Chondrocyte (in vitro differentiated cells): ENCODE results near the gene DLGAP4. TPM values are rescaled to one million over a fixed set of nuclear protein-coding genes. Genes with fewer than 3 reads are reported as not detected.
A peak's percentile ranks its signal among the peaks of the same experiment; 100 is the strongest.

Experiments used
- DNase-seq: peaks from one replicate; pipeline ENCODE4 v3.0.0; 2021; ENCODE audit warnings: mixed read lengths, low spot score
- H3K27ac Mint-ChIP-seq: one replicate; pipeline ENCODE4 v1.8.0; 2021; ENCODE audit warnings: mild to moderate bottlenecking, moderate library complexity, mixed read lengths; ENCODE audit not compliant: unreplicated experiment
- H3K27me3 Mint-ChIP-seq: 2 replicates; pipeline ENCODE4 v1.8.0; 2021; ENCODE audit warnings: low read depth, mixed read lengths
- H3K36me3 Mint-ChIP-seq: 2 replicates; pipeline ENCODE4 v1.8.0; 2021; ENCODE audit warnings: low read depth, mixed read lengths
- H3K4me1 Mint-ChIP-seq: 2 replicates; pipeline ENCODE4 v1.8.0; 2021; ENCODE audit warnings: low read depth, mild to moderate bottlenecking, mixed read lengths
- H3K4me3 Mint-ChIP-seq: one replicate; pipeline ENCODE4 v1.8.0; 2021; ENCODE audit warnings: mild to moderate bottlenecking, moderate library complexity, mixed read lengths; ENCODE audit not compliant: unreplicated experiment
- H3K9me3 Mint-ChIP-seq: 2 replicates; pipeline ENCODE4 v1.8.0; 2021; ENCODE audit warnings: low read depth, mixed read lengths
- CTCF ChIP-seq: fragments of 200-600 bp; sonication (generic); IDR thresholded peaks from 2 replicates; pipeline ENCODE4 v1.5.0; 2021; ENCODE audit warnings: antibody characterized with exemption, mild to moderate bottlenecking, moderate library complexity
- total RNA-seq: library from RNA; stranded (reverse); gene quantifications from 3 replicates; pipeline ENCODE4 v1.2.1, GENCODE V29; 2021

Gene DLGAP4
- total RNA-seq, 1 donor from 2014 or later, result 161 TPM

- Mint-ChIP-seq H3K36me3 (peaks cover 2% of the 10 kb centered on the region), H3K27me3 (no peaks in the 10 kb centered on the region), H3K27ac (peak overlapping the region; percentile 74), H3K4me1 (peaks cover 36% of the 10 kb centered on the region), H3K4me3 (peak overlapping the region; percentile 54), H3K9me3 (no peaks in the 10 kb centered on the region)
- no peak for TF ChIP-seq CTCF
- DNase-seq, result peak; percentile 95
Observed at GRCh38 chr20:36460648-36461599, 154.8 kb downstream of the DLGAP4 start.

DNA sequence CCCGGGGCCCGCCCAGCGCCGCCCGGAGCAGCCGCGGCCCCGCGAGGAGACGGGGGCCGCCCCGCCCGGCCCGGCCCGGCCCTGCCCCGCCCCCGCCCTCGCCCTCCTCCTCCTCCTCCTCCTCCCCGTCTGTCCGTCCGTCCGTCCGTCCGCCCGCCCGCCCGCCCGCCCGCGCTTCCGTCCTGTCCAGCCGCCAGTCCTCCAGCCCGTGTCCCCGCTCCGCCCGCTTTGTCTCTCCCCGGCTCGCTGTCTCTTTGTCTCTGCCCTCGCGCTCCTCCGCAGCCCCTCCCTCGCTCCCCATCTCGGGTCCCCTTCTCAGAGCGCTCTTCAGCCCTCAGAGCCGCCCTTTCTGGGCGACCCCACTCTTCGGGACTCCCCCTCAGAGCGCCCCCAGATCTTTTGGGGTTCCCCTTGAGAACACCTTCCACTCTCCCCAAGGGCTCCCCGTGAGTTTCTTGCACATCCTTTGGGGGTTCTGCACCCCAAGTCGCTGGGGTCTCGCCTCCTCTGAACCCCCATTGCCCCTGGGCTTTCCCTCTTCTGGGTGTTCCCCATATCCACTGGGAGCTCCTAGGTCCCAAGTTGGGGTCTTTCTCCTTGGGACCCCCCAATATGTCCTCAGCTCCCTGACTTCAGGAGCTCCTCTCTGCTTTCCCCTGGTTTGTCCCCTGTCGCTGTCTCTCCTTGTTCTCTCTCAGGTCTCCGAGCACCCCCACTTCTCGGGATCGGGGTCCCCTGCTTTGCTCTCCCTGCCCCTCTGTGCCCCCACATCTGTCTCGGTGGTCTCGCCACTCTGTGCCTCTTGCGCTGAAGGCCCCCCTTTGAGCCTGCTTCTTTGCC, 155.7 kb downstream of the DLGAP4 start:
- peak overlapping the region; percentile 98 for H3K4me3 Mint-ChIP-seq
- TF ChIP-seq CTCF, result no peak
- H3K4me1 Mint-ChIP-seq, result peaks cover 45% of the 10 kb centered on the region
- DNase-seq, result no peak
- H3K9me3 Mint-ChIP-seq, result no peaks in the 10 kb centered on the region
- peaks cover 2% of the 10 kb centered on the region for H3K36me3 Mint-ChIP-seq
- peak overlapping the region; percentile 99 for H3K27ac Mint-ChIP-seq
- no peaks in the 10 kb centered on the region for H3K27me3 Mint-ChIP-seq

GRCh38 chr20:36462440-36463211, 156.5 kb downstream of the DLGAP4 start:
- Mint-ChIP-seq H3K9me3 (no peaks in the 10 kb centered on the region), H3K36me3 (peaks cover 2% of the 10 kb centered on the region), H3K27me3 (no peaks in the 10 kb centered on the region), H3K27ac (peak overlapping the region; percentile 99), H3K4me1 (peaks cover 53% of the 10 kb centered on the region), H3K4me3 (peak overlapping the region; percentile 98)
- DNase-seq, result no peak
- TF ChIP-seq CTCF, result no peak

GRCh38 chr20:36463212-36464061, 157.3 kb downstream of the DLGAP4 start:
- peak overlapping the region; percentile 99 for H3K27ac Mint-ChIP-seq
- no peaks in the 10 kb centered on the region for H3K9me3 Mint-ChIP-seq

More at GRCh38 chr20:36463212-36464061, 157.3 kb downstream of the DLGAP4 start:
- peaks cover 61% of the 10 kb centered on the region for H3K4me1 Mint-ChIP-seq
- H3K36me3 Mint-ChIP-seq, result peaks cover 2% of the 10 kb centered on the region
- no peak for DNase-seq
- H3K27me3 Mint-ChIP-seq, result no peaks in the 10 kb centered on the region
- TF ChIP-seq CTCF, result no peak
- peak overlapping the region; percentile 98 for H3K4me3 Mint-ChIP-seq
